CD4-positive, alpha-beta T cell (primary cell): ENCODE measurements around the gene TMEM38B. TPM values are rescaled to one million over a fixed set of nuclear protein-coding genes. Genes with fewer than 3 reads are reported as not detected.
A peak's percentile ranks its signal among the peaks of the same experiment; 100 is the strongest.

Source experiments
- ATAC-seq: fragments of 200-7000 bp; cut with Tn5 transposase; one replicate; pipeline ENCODE4 v1.10.0; 2022; ENCODE audit warnings: mild to moderate bottlenecking; ENCODE audit not compliant: poor library complexity
- CTCF ChIA-PET: fragments of 350-600 bp; sonication (Branson Sonifier 250); formaldehyde crosslinking; loops from one replicate; lab custom pipeline; 2021; ENCODE audit warnings: antibody characterized with exemption, inconsistent platforms; lab: Charles Lee
- POLR2A ChIA-PET: fragments of 350-600 bp; sonication (Branson Sonifier 250); formaldehyde crosslinking; loops from one replicate; lab custom pipeline; 2021; ENCODE audit warnings: antibody characterized with exemption, inconsistent platforms; lab: Charles Lee
- DNase-seq, 14 experiments: peaks; one replicate each; pipeline ENCODE4 v3.0.0-alpha.2; 2013 to 2020; ENCODE audit warnings: mixed read lengths in 2 of 14
- H3K27ac ChIP-seq, 2 donors: one replicate each; pipeline versions ENCODE4 v1.5.1 to v1.7.0; 2013; ENCODE audit warnings: low read length in 2 of 2, low read depth in 1 of 2, mild to moderate bottlenecking in 1 of 2
- H3K27me3 ChIP-seq, 2 experiments: 1 replicate in 1 of 2; 2 replicates in 1 of 2; pipeline versions ENCODE4 v1.6.1 to v1.7.0; 2013; ENCODE audit warnings: low read length in 2 of 2, control low read depth in 1 of 2, mild to moderate bottlenecking in 1 of 2, moderate library complexity in 1 of 2; ENCODE audit not compliant: insufficient read depth in 2 of 2, control insufficient read depth in 1 of 2
- H3K36me3 ChIP-seq: one replicate; pipeline ENCODE4 v1.6.1; 2013; ENCODE audit warnings: low read length, control low read depth; ENCODE audit not compliant: insufficient read depth
- H3K4me1 ChIP-seq: one replicate; pipeline ENCODE4 v1.6.1; 2013; ENCODE audit warnings: low read length, control low read depth; ENCODE audit not compliant: insufficient read depth
- H3K4me3 ChIP-seq: one replicate; pipeline ENCODE4 v1.5.1; 2013; ENCODE audit warnings: mild to moderate bottlenecking, low read length, moderate library complexity
- H3K9me3 ChIP-seq, 2 experiments: 1 replicate in 1 of 2; 2 replicates in 1 of 2; pipeline versions ENCODE4 v1.6.1 to v1.7.0; 2013; ENCODE audit warnings: low read length in 2 of 2, mild to moderate bottlenecking in 2 of 2, control low read depth in 1 of 2, moderate library complexity in 1 of 2; ENCODE audit not compliant: control insufficient read depth in 1 of 2, insufficient read depth in 1 of 2
- H3K27ac Mint-ChIP-seq: one replicate; pipeline ENCODE4 v1.8.0; 2020; ENCODE audit warnings: mixed read lengths
- H3K27me3 Mint-ChIP-seq: one replicate; pipeline ENCODE4 v1.8.0; 2021; ENCODE audit warnings: mixed read lengths
- H3K36me3 Mint-ChIP-seq: one replicate; pipeline ENCODE4 v1.8.0; 2021; ENCODE audit warnings: low read depth, mixed read lengths
- H3K4me1 Mint-ChIP-seq: one replicate; pipeline ENCODE4 v1.8.0; 2021; ENCODE audit warnings: low read depth, mixed read lengths
- H3K4me3 Mint-ChIP-seq: one replicate; pipeline ENCODE4 v1.8.0; 2020; ENCODE audit warnings: mild to moderate bottlenecking, mixed read lengths
- H3K9me3 Mint-ChIP-seq: one replicate; pipeline ENCODE4 v1.8.0; 2020; ENCODE audit warnings: mixed read lengths
- intact Hi-C, 2 experiments: fragments of 100-400 bp; cut with DNase I in 1 of 2; cut with micrococcal nuclease in 1 of 2; formaldehyde crosslinking; loops; one replicate each; pipeline versions ENCODE4 v1.15.1 to v1.9.0; 2023 to 2025; cut with DNase I, micrococcal nuclease
- total RNA-seq, 174 experiments: library from RNA in 2 of 174; stranded (reverse) in 2 of 174; gene quantifications; one replicate each; pipeline ENCODE4 v1.2.3 and lab custom pipeline; 2021 to 2026
- TF ChIP-seq, protein P1 (sequence below): fragments of 200-600 bp; IDR thresholded peaks from one replicate; pipeline ENCODE4 v1.8.0; 2022; ENCODE audit warnings: antibody characterized with exemption, mild to moderate bottlenecking

TMEM38B gene
- total RNA-seq, 2 experiments from 2014 or later = 12.9 to 13.9 TPM

- POLR2A ChIA-PET = interaction anchor here (1.0 to 1.6 kb wide), 5 partner anchors 21 to 1600 kb away, joined by 3 to 5 read pairs (median 3); partner anchors contain the start of gene SMC2
Observed at GRCh38 chr9:105693435-105694189, 729 bp upstream of the TMEM38B start.

DNA sequence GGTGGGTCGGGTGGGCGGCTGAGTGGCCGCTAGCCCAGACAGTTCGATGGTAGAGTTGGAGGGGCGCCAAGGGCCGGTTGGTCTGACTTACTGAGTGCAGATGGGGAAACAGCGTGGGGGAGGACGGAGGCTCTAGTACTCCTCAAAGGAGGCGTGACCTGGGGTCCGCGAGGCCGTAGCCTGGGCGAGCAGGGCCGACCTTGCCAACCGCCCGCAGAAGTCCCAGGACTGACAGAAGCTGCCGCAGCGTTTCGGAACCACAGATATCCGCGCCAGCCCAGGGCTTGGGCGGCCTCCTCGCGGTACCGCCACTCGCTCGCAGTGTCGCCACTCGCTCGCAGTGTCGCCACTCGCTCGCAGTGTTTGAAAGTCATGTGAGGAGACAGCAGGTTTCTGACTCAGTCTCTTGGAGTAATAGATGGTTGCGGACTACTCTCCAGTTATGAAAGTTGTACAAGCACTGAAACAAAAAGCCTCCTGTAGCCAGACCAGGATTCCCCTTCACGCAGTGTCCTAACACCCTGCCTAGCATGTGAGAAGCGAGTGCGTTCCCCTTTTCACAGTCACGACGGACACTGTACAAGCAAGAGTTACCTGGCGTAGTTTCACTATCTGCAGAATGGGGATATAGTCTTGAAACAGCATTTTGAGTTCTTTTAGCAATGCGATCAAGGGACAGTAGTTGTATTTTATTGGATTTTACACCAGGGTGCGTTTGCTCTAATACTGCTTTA, 674 bp downstream of the TMEM38B start:
- peak; percentile 16 to 77 (median 36) for DNase-seq
- peaks cover 5 to 20% of the 10 kb centered on the region in 2 experiments for H3K27me3 ChIP-seq
- POLR2A ChIA-PET = interaction anchor here (1.2 to 1.6 kb wide), 3 partner anchors 19 to 450 kb away, joined by 3 to 4 read pairs (median 3); partner anchors contain the start of gene SLC44A1
- CTCF ChIA-PET = interaction anchor here (2.1 kb wide), 1 partner anchor 23 kb away, joined by 8 read pairs; no protein-coding TSS in a partner anchor
- H3K4me3 Mint-ChIP-seq = peak overlapping the region; percentile 93
- no peaks in the 10 kb centered on the region for H3K36me3 ChIP-seq
- intact Hi-C loops = loop anchor here (5.0 to 10.0 kb wide), 5 partner anchors 138 to 1600 kb away; partner anchors contain the start of genes NIPSNAP3A (in 2 of the 2), FKTN (in 1 of the 2), FSD1L (in 1 of the 2) and SLC44A1 (in 1 of the 2)
- H3K27ac Mint-ChIP-seq = peak overlapping the region; percentile 73
- peak; percentile 62 for ATAC-seq
- H3K4me1 ChIP-seq = peaks cover 7% of the 10 kb centered on the region
- TF ChIP-seq, protein P1, sequence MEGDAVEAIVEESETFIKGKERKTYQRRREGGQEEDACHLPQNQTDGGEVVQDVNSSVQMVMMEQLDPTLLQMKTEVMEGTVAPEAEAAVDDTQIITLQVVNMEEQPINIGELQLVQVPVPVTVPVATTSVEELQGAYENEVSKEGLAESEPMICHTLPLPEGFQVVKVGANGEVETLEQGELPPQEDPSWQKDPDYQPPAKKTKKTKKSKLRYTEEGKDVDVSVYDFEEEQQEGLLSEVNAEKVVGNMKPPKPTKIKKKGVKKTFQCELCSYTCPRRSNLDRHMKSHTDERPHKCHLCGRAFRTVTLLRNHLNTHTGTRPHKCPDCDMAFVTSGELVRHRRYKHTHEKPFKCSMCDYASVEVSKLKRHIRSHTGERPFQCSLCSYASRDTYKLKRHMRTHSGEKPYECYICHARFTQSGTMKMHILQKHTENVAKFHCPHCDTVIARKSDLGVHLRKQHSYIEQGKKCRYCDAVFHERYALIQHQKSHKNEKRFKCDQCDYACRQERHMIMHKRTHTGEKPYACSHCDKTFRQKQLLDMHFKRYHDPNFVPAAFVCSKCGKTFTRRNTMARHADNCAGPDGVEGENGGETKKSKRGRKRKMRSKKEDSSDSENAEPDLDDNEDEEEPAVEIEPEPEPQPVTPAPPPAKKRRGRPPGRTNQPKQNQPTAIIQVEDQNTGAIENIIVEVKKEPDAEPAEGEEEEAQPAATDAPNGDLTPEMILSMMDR = no peak
- peak overlapping the region; percentile 86 for H3K4me3 ChIP-seq
- H3K27me3 Mint-ChIP-seq = peaks cover 23% of the 10 kb centered on the region
- no peaks in the 10 kb centered on the region for H3K9me3 ChIP-seq
- peaks cover 45% of the 10 kb centered on the region for H3K4me1 Mint-ChIP-seq
- H3K9me3 Mint-ChIP-seq = no peaks in the 10 kb centered on the region
- peak overlapping the region in 1 of 2 donors; percentile 22 for H3K27ac ChIP-seq
- peaks cover 9% of the 10 kb centered on the region for H3K36me3 Mint-ChIP-seq

More at GRCh38 chr9:105693435-105694189, 729 bp upstream of the TMEM38B start:
- H3K4me1 ChIP-seq = peaks cover 7% of the 10 kb centered on the region
- peaks cover 32% of the 10 kb centered on the region for H3K4me1 Mint-ChIP-seq
- CTCF ChIA-PET = interaction anchor here (2.1 kb wide), 1 partner anchor 25 kb away, joined by 8 read pairs; no protein-coding TSS in a partner anchor
- no peaks in the 10 kb centered on the region for H3K9me3 ChIP-seq
- peak in 5 of 14 experiments; percentile 2 to 43 (median 20) for DNase-seq
- H3K27ac ChIP-seq = no peak overlapping the region
- H3K36me3 Mint-ChIP-seq = peaks cover 9% of the 10 kb centered on the region
- H3K27me3 ChIP-seq = peaks cover 9 to 24% of the 10 kb centered on the region in 2 experiments
- intact Hi-C loops = loop anchor here (5.0 to 10.0 kb wide), 4 partner anchors 246 to 1599 kb away; partner anchors contain the start of genes NIPSNAP3A (in 2 of the 2), FSD1L (in 1 of the 2), SLC44A1 (in 1 of the 2) and SMC2 (in 1 of the 2)
- peak overlapping the region; percentile 89 for H3K4me3 Mint-ChIP-seq
- H3K36me3 ChIP-seq = no peaks in the 10 kb centered on the region
- H3K27ac Mint-ChIP-seq = peak overlapping the region; percentile 73
- ATAC-seq = peak; percentile 2
- TF ChIP-seq, protein P1 = no peak
- peaks cover 31% of the 10 kb centered on the region for H3K27me3 Mint-ChIP-seq
- H3K4me3 ChIP-seq = peak overlapping the region; percentile 86
- no peaks in the 10 kb centered on the region for H3K9me3 Mint-ChIP-seq

- Mint-ChIP-seq H3K27me3 (peaks cover 14% of the 10 kb centered on the region), H3K36me3 (peaks cover 9% of the 10 kb centered on the region), H3K9me3 (no peaks in the 10 kb centered on the region), H3K27ac (no peak overlapping the region), H3K4me1 (peaks cover 58% of the 10 kb centered on the region), H3K4me3 (peak overlapping the region; percentile 30)
- DNase-seq = no peak
- ATAC-seq = no peak
- POLR2A ChIA-PET = no interaction called here
- TF ChIP-seq, protein P1 = no peak
- peaks cover 3 to 17% of the 10 kb centered on the region in 2 experiments for H3K27me3 ChIP-seq
- intact Hi-C loops = loop anchor here in 1 of 2 experiments (5.0 to 10.0 kb wide), 2 partner anchors 139 to 1602 kb away; partner anchors contain the start of genes FKTN and SMC2
- CTCF ChIA-PET = no interaction called here
- no peaks in the 10 kb centered on the region for H3K9me3 ChIP-seq
- no peak overlapping the region for H3K27ac ChIP-seq
- H3K4me1 ChIP-seq = peaks cover 7% of the 10 kb centered on the region
- H3K36me3 ChIP-seq = no peaks in the 10 kb centered on the region
- H3K4me3 ChIP-seq = no peak overlapping the region
Observed at GRCh38 chr9:105696219-105696793, 2.0 kb downstream of the TMEM38B start.
